K562 (cell line): Measurements from ENCODE around the gene PHAX. TPM values are rescaled to one million over a fixed set of nuclear protein-coding genes. Genes with fewer than 3 reads are reported as not detected.
A peak's percentile ranks its signal among the peaks of the same experiment; 100 is the strongest.

Experiments
- EP400 ChIP-seq: fragments of 450-650 bp; IDR thresholded peaks from 2 replicates; pipeline ENCODE4 v1.6.1; 2017; ENCODE audit warnings: antibody characterized with exemption, mild to moderate bottlenecking, moderate library complexity
- IFI16 ChIP-seq: fragments of 250-450 bp; sonication (Bioruptor Pico); IDR thresholded peaks from 2 replicates; pipeline ENCODE4 v2.1.2; 2022; ENCODE audit warnings: mild to moderate bottlenecking, inconsistent platforms
- IRF2 ChIP-seq: sonication (generic); formaldehyde crosslinking; IDR thresholded peaks from 2 replicates; pipeline ENCODE4 v1.8.1; 2022; ENCODE audit warnings: mild to moderate bottlenecking, missing genetic modification reagents
- KAT2B ChIP-seq: IDR thresholded peaks from one replicate; pipeline ENCODE4 v1.6.1; 2012; ENCODE audit warnings: low read depth, mild to moderate bottlenecking, control low read depth, inconsistent platforms, low read length, moderate library complexity
- L3MBTL2 ChIP-seq: fragments of 450-650 bp; IDR thresholded peaks from 2 replicates; pipeline ENCODE4 v1.6.1; 2016; ENCODE audit warnings: mild to moderate bottlenecking, moderate library complexity
- MLLT1 ChIP-seq, 2 experiments: fragments of 450-650 bp; IDR thresholded peaks; 2 replicates each; pipeline ENCODE4 v1.6.1; 2016
- NFE2 ChIP-seq: IDR thresholded peaks from 2 replicates; pipeline ENCODE4 v1.6.1; 2014; ENCODE audit warnings: antibody characterized with exemption, low read depth
- NFIC ChIP-seq: fragments of 450-650 bp; IDR thresholded peaks from 2 replicates; pipeline ENCODE4 v1.6.1; 2017; ENCODE audit warnings: mild to moderate bottlenecking, inconsistent platforms
- PRPF4 ChIP-seq: fragments of 200-400 bp; formaldehyde crosslinking; IDR thresholded peaks from one replicate; pipeline ENCODE4 v1.6.1; 2017; ENCODE audit warnings: low read length, low read depth, mild to moderate bottlenecking; ENCODE audit not compliant: insufficient read depth, poor library complexity, severe bottlenecking
- SFPQ ChIP-seq: fragments of 200-400 bp; formaldehyde crosslinking; IDR thresholded peaks from 2 replicates; pipeline ENCODE4 v1.6.1; 2017; ENCODE audit warnings: mild to moderate bottlenecking, low read depth, low read length, moderate library complexity
- STAG1 ChIP-seq: sonication (generic); formaldehyde crosslinking; IDR thresholded peaks from 2 replicates; pipeline ENCODE4 v1.5.0; 2020; ENCODE audit warnings: missing genetic modification reagents, borderline replicate concordance
- TEAD1 ChIP-seq, 2 experiments: fragments of 450-650 bp in 1 of 2; sonication (generic) in 1 of 2; formaldehyde crosslinking; IDR thresholded peaks; 2 replicates each; pipeline versions ENCODE4 v1.4.0 to v1.8.0; 2020 to 2022; ENCODE audit warnings: mild to moderate bottlenecking in 2 of 2, missing genetic modification reagents in 1 of 2
- ZBTB40 ChIP-seq, 2 experiments: fragments of 450-650 bp in 1 of 2; sonication (generic) in 1 of 2; formaldehyde crosslinking in 1 of 2; IDR thresholded peaks; 2 replicates each; pipeline versions ENCODE4 v1.7.1 to v1.9.0; 2016 to 2022; ENCODE audit warnings: inconsistent platforms in 1 of 2, mild to moderate bottlenecking in 1 of 2, missing genetic modification reagents in 1 of 2
- ZNF41 ChIP-seq: fragments of 250-450 bp; sonication (Bioruptor Pico); conservative IDR thresholded peaks from 2 replicates; pipeline ENCODE4 v1.4.0; 2020; ENCODE audit warnings: mild to moderate bottlenecking
- polyA plus RNA-seq, 8 experiments: library from polyadenylated mRNA; depleted of rRNA in 4 of 8; stranded (reverse) in 5 of 8; unstranded in 3 of 8; fragments of >200 nt; fragmentation: Nextera tagmentation in 2 of 8; fragmentation: Illumina TruSeq in 1 of 8; extraction: Ambion mirVana in 2 of 8; extraction: Trizol in 1 of 8; gene quantifications; 2 replicates each; pipeline versions ENCODE4 v1.2.1 to v1.2.3, GENCODE V29; 2011 to 2014; ENCODE audit warnings: inconsistent platforms in 1 of 8, missing spikeins in 1 of 8
- total RNA-seq, 7 experiments: library from RNA; depleted of rRNA in 6 of 7; stranded (reverse); fragments of >200 nt in 6 of 7; fragmentation: Illumina TruSeq in 2 of 7; extraction: Trizol in 2 of 7; gene quantifications; 2 replicates each; pipeline versions ENCODE4 v1.2.1 to v1.2.3, GENCODE V29; 2011 to 2021; ENCODE audit warnings: low replicate concordance in 1 of 7

Gene PHAX
- total and polyA plus RNA-seq, 9 of the 15 experiments (the other 6 are each of a cell fraction or from before 2014, with no cell fraction given), result 20.2 to 59.8 (median 43.5) TPM

- TF ChIP-seq ZBTB40 (IDR thresholded peaks at IDR 0.05) (peak; percentile 96), ZBTB40 (CRISPR knock-in tag; IDR thresholded peaks at IDR 0.05) (no peak), PRPF4 (no peak), NFE2 (no peak), NFIC (peak; percentile 29), ZNF41 (CRISPR knock-in tag) (no peak), KAT2B (peak; percentile 65), STAG1 (no peak; the same call in 1 of the 2 replicates), MLLT1 (IDR thresholded peaks at IDR 0.05) (0 out of 4 replicates have a peak, but pooled peaks have one; percentile 44 to 52), TEAD1 (CRISPR knock-in tag; IDR thresholded peaks at IDR 0.05) (peak; percentile 65 to 69; a peak in 3 of 4 replicates), IFI16 (CRISPR knock-in tag) (no peak), IRF2 (CRISPR knock-in tag) (no peak), SFPQ (no peak), EP400 (peak; percentile 68; the same call in 1 of the 2 replicates), L3MBTL2 (peak; percentile 38; the same call in 1 of the 2 replicates)
Measured at GRCh38 chr5:126600631-126601511, at the start of gene PHAX (continued).
